Right lobe of liver (tissue), 4 donors: ENCODE data around the gene SH3PXD2A.

Source experiments
- CTCF ChIP-seq, 4 donors: fragments of 200-600 bp in 3 of 4; fragments of 450-650 bp in 1 of 4; IDR thresholded peaks; one replicate each; pipeline versions ENCODE4 v1.5.1 to v1.8.0; 2016 to 2022; ENCODE audit warnings: antibody characterized with exemption in 4 of 4, mild to moderate bottlenecking in 2 of 4
- POLR2A ChIP-seq: fragments of 450-650 bp; IDR thresholded peaks from one replicate; pipeline ENCODE4 v1.6.1; 2017; ENCODE audit warnings: antibody characterized with exemption, mild to moderate bottlenecking
- donor health status: DM: no; HTN: no; CAD: no.
- donor health status: DM: no; HTN: no; CAD: no.
- donor health status: DM: no; HTN: yes; CAD: no.

DNA sequence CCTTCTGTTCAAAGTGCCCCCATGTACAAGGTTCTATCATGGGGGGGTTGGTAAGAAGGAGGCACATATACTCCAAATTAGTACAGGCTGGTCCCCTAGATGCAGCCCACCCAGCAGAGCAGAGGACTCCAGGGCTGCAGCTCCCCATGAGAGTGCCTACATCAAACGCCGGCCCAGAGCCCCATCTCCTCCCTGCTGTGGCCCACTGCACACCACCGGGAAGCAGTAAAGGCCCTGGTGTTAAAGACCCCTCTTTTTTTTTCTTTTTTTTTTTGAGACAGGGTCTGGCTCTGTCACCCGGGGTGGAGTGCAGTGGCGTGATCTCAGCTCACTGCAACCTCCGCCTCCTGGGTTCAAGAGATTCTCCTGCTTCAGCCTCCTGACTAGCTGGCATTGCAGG is 47.4 kb downstream of the SH3PXD2A start:
- TF ChIP-seq CTCF (IDR thresholded peaks at IDR 0.05) (no peak), POLR2A (no peak)
